OCI-LY7 (cell line): ENCODE measurements around the gene IQCH. TPM values are rescaled to one million over a fixed set of nuclear protein-coding genes. Genes with fewer than 3 reads are reported as not detected.

Experiments used
- BruUV-seq: library from RNA; stranded (reverse); fragments of 400-500 nt; replicated peaks from 2 replicates; lab custom pipeline; 2021; lab: Mats Ljungman, UMichigan
- CTCF ChIA-PET: fragments of 300-600 bp; sonication (Branson Sonifier 250); formaldehyde crosslinking; loops from one replicate; lab custom pipeline; 2022; ENCODE audit warnings: antibody characterized with exemption; ENCODE audit not compliant: unreplicated experiment; lab: Charles Lee
- POLR2A ChIA-PET: fragments of 300-600 bp; sonication (Branson Sonifier 250); formaldehyde crosslinking; loops from one replicate; lab custom pipeline; 2022; ENCODE audit warnings: antibody characterized with exemption; lab: Charles Lee
- DNase-seq: peaks from one replicate; pipeline ENCODE4 v3.0.0-alpha.2; 2015; ENCODE audit warnings: low spot score
- H2AFZ ChIP-seq: fragments of 200-600 bp; sonication (generic), shearing (Covaris generic); 2 replicates; pipeline ENCODE4 v1.6.1; 2014; ENCODE audit warnings: mild to moderate bottlenecking, antibody characterized with exemption, low read length, moderate library complexity
- H3K27ac ChIP-seq: fragments of 200-600 bp; sonication (generic); 2 replicates; pipeline ENCODE4 v1.5.1; 2014; ENCODE audit warnings: mixed run types, low read depth, mild to moderate bottlenecking, moderate library complexity, low read length, inconsistent platforms; ENCODE audit not compliant: poor library complexity, severe bottlenecking
- H3K36me3 ChIP-seq: fragments of 200-600 bp; sonication (generic); 2 replicates; pipeline ENCODE4 v1.6.1; 2014; ENCODE audit warnings: mild to moderate bottlenecking, antibody characterized with exemption, low read length, moderate library complexity, mixed read lengths; ENCODE audit not compliant: insufficient read depth
- H3K4me1 ChIP-seq: fragments of 200-600 bp; sonication (generic); 2 replicates; pipeline ENCODE4 v1.5.1; 2014; ENCODE audit warnings: mild to moderate bottlenecking, low read length; ENCODE audit not compliant: insufficient read depth, poor library complexity, severe bottlenecking
- H3K4me2 ChIP-seq: fragments of 200-600 bp; sonication (generic); 2 replicates; pipeline ENCODE4 v1.6.1; 2014; ENCODE audit warnings: mild to moderate bottlenecking, low read length
- H3K4me3 ChIP-seq: fragments of 200-600 bp; sonication (generic); 2 replicates; pipeline ENCODE4 v1.5.1; 2014; ENCODE audit warnings: mild to moderate bottlenecking, low read depth, low read length; ENCODE audit not compliant: poor library complexity, severe bottlenecking
- H3K79me2 ChIP-seq: fragments of 200-600 bp; sonication (generic); 2 replicates; pipeline ENCODE4 v1.6.1; 2016; ENCODE audit warnings: low read depth, mild to moderate bottlenecking, low read length, moderate library complexity, mixed read lengths; ENCODE audit not compliant: insufficient read depth
- H3K9me2 ChIP-seq: fragments of 200-600 bp; sonication (generic); 2 replicates; pipeline ENCODE4 v1.6.1; 2016; ENCODE audit warnings: mild to moderate bottlenecking, low read length, mixed read lengths; ENCODE audit not compliant: insufficient read depth
- H3K9me3 ChIP-seq: fragments of 200-600 bp; sonication (generic); 2 replicates; pipeline ENCODE4 v1.6.1; 2014; ENCODE audit warnings: mild to moderate bottlenecking, mixed run types, low read length, mixed read lengths
- H4K20me1 ChIP-seq: fragments of 200-600 bp; sonication (generic); 2 replicates; pipeline ENCODE4 v1.6.1; 2014; ENCODE audit warnings: mild to moderate bottlenecking, antibody characterized with exemption, low read length, moderate library complexity, mixed read lengths; ENCODE audit not compliant: insufficient read depth
- CTCF ChIP-seq: fragments of 200-600 bp; sonication (generic); conservative IDR thresholded peaks from 2 replicates; pipeline ENCODE4 v1.5.1; 2014; ENCODE audit warnings: mild to moderate bottlenecking, antibody characterized with exemption, low read length, moderate library complexity, mixed read lengths
- EZH2phosphoT487 ChIP-seq: fragments of 200-600 bp; sonication (generic); IDR thresholded peaks from 2 replicates; pipeline ENCODE4 v1.6.1; 2018; ENCODE audit warnings: low read depth, borderline replicate concordance, mild to moderate bottlenecking, mixed run types, antibody characterized with exemption, low read length, moderate library complexity, mixed read lengths
- intact Hi-C: fragments of 100-400 bp; cut with micrococcal nuclease; formaldehyde crosslinking; loops from one replicate; pipeline ENCODE4 v1.10.0; 2022; ENCODE audit not compliant: unreplicated experiment
- total RNA-seq, 2 experiments: library from RNA; depleted of rRNA in 1 of 2; stranded (reverse); fragments of >200 nt in 1 of 2; shearing (Covaris generic) in 1 of 2; gene quantifications; 2 replicates each; pipeline ENCODE4 v1.2.3, GENCODE V29; 2014 to 2022

Gene IQCH
- total RNA-seq, 2 experiments from 2014 or later = 3.9 to 5.8 TPM

GRCh38 chr15:67267440-67267839, 12.9 kb downstream of the IQCH start:
- no peak for DNase-seq
- Histone ChIP-seq H3K4me1 (no peaks in the 10 kb centered on the region), H3K36me3 (no peaks in the 10 kb centered on the region), H4K20me1 (no peaks in the 10 kb centered on the region), H3K79me2 (no peaks in the 10 kb centered on the region), H3K27ac (no peak overlapping the region), H3K9me2 (peaks cover 3% of the 10 kb centered on the region; the same call in 1 of the 2 replicates), H3K4me2 (no peak overlapping the region), H3K9me3 (0 out of 2 replicates have a peak, but pooled peaks cover 5% of the 10 kb centered on the region), H3K4me3 (no peak overlapping the region), H2AFZ (no peak overlapping the region)
- ChIA-PET POLR2A (no interaction called here), CTCF (no interaction called here)
- intact Hi-C loops = no loop called here
- BruUV-seq = no TSS peak
- no peak for TF ChIP-seq EZH2phosphoT487

- no peak overlapping the region for H3K4me3 ChIP-seq
- ChIA-PET CTCF (no interaction called here), POLR2A (no interaction called here)
- no peaks in the 10 kb centered on the region for H3K4me1 ChIP-seq
- H4K20me1 ChIP-seq = no peaks in the 10 kb centered on the region
- BruUV-seq = no TSS peak
- H3K79me2 ChIP-seq = no peaks in the 10 kb centered on the region
- H3K4me2 ChIP-seq = no peak overlapping the region
- no peaks in the 10 kb centered on the region for H3K36me3 ChIP-seq
- 0 out of 2 replicates have a peak, but pooled peaks cover 7% of the 10 kb centered on the region for H3K9me3 ChIP-seq
- no peak overlapping the region for H3K27ac ChIP-seq
- intact Hi-C loops = no loop called here
- DNase-seq = no peak
- peaks cover 3% of the 10 kb centered on the region; the same call in 1 of the 2 replicates for H3K9me2 ChIP-seq
- H2AFZ ChIP-seq = no peak overlapping the region
- no peak for TF ChIP-seq EZH2phosphoT487
- TF ChIP-seq CTCF = no peak
Measured at GRCh38 chr15:67267951-67268941, 13.7 kb downstream of the IQCH start.

- no peaks in the 10 kb centered on the region for H4K20me1 ChIP-seq
- BruUV-seq = no TSS peak
- H3K9me2 ChIP-seq = no peaks in the 10 kb centered on the region
- DNase-seq = no peak
- H3K9me3 ChIP-seq = 0 out of 2 replicates have a peak, but pooled peaks cover 7% of the 10 kb centered on the region
- H2AFZ ChIP-seq = no peak overlapping the region
- ChIA-PET POLR2A (no interaction called here), CTCF (no interaction called here)
- no peaks in the 10 kb centered on the region for H3K4me1 ChIP-seq
- intact Hi-C loops = no loop called here
- no peaks in the 10 kb centered on the region for H3K36me3 ChIP-seq
- H3K79me2 ChIP-seq = no peaks in the 10 kb centered on the region
- H3K27ac ChIP-seq = no peak overlapping the region
- H3K4me3 ChIP-seq = no peak overlapping the region
- no peak overlapping the region for H3K4me2 ChIP-seq
- TF ChIP-seq EZH2phosphoT487 (no peak), CTCF (no peak)
Measured at GRCh38 chr15:67274236-67274635, 19.6 kb downstream of the IQCH start.
